HG03558 (cell line): ENCODE results near the gene WDR90.
"Not testable (repeated sequence)": the region's sequence is repeated elsewhere in the genome, so short reads cannot be mapped to it uniquely, and the experiment has no call there.

Experiments used
- ATAC-seq: cut with Tn5 transposase; IDR thresholded peaks from one replicate; pipeline ENCODE4 v1.9.1; 2021; ENCODE audit warnings: moderate number of reproducible peaks; ENCODE audit not compliant: unreplicated experiment; ENCODE audit errors: extremely low read depth

Gene WDR90

GRCh38 chr16:703406-703805 is 54.2 kb downstream of the WDR90 start:
- ATAC-seq: no peak

GRCh38 chr16:704047-704446 is 54.9 kb downstream of the WDR90 start:
- no peak for ATAC-seq

- no peak for ATAC-seq
These were observed 55.6 kb downstream of the WDR90 start for GRCh38 chr16:704552-705380.

- no peak for ATAC-seq
These were observed 56.4 kb downstream of the WDR90 start, which contains the start of gene FBXL16 for GRCh38 chr16:705431-706188. FBXL16 (minus strand) TSS chr16:705801; CDS start chr16:697405, 8,396 bp downstream.

- no peak for ATAC-seq
These were observed 57.3 kb downstream of the WDR90 start for GRCh38 chr16:706189-707061.

GRCh38 chr16:707062-707538 is 57.9 kb downstream of the WDR90 start:
- no peak for ATAC-seq

- no peak for ATAC-seq
These were observed 58.9 kb downstream of the WDR90 start for GRCh38 chr16:708019-708418.

GRCh38 chr16:708959-709358 is 59.8 kb downstream of the WDR90 start:
- no peak for ATAC-seq

GRCh38 chr16:709566-710499 is 60.7 kb downstream of the WDR90 start:
- no peak for ATAC-seq

GRCh38 chr16:710500-711075 is 61.4 kb downstream of the WDR90 start:
- no peak for ATAC-seq

GRCh38 chr16:711084-711483 is 61.9 kb downstream of the WDR90 start:
- ATAC-seq: no peak

GRCh38 chr16:711548-712320 is 62.6 kb downstream of the WDR90 start:
- ATAC-seq: no peak

GRCh38 chr16:712740-713250 is 63.6 kb downstream of the WDR90 start:
- not testable (repeated sequence) for ATAC-seq

- ATAC-seq: no peak
These were observed 64.9 kb downstream of the WDR90 start for GRCh38 chr16:714079-714478.

GRCh38 chr16:714558-715476 is 65.7 kb downstream of the WDR90 start, which contains the start of gene METRN:
METRN (plus strand) TSS chr16:715118; CDS start chr16:715290, 172 bp downstream.
- ATAC-seq: no peak

GRCh38 chr16:715477-716199 is 66.5 kb downstream of the WDR90 start:
- ATAC-seq: no peak
